SJSA1 (cell line): ENCODE data around the gene BBX. TPM values are rescaled to one million over a fixed set of nuclear protein-coding genes. Genes with fewer than 3 reads are reported as not detected.
A peak's percentile ranks its signal among the peaks of the same experiment; 100 is the strongest.

ENCODE experiments used
- DNase-seq, 2 experiments: peaks; one replicate each; pipeline ENCODE4 v3.0.0-alpha.2; 2015 to 2020; ENCODE audit warnings: low spot score in 2 of 2, low read depth in 1 of 2
- H3K27ac ChIP-seq: fragments of 250-450 bp; sonication (Bioruptor Pico); 2 replicates; pipeline ENCODE4 v1.5.1; 2020; ENCODE audit warnings: mild to moderate bottlenecking, moderate library complexity
- H3K27me3 ChIP-seq: fragments of 250-450 bp; sonication (Bioruptor Pico); replicated peaks from 2 replicates; pipeline ENCODE4 v1.5.1; 2020; ENCODE audit warnings: mild to moderate bottlenecking, moderate library complexity
- H3K36me3 ChIP-seq: fragments of 250-450 bp; sonication (Bioruptor Pico); 2 replicates; pipeline ENCODE4 v1.5.1; 2020; ENCODE audit warnings: mild to moderate bottlenecking
- H3K4me1 ChIP-seq: fragments of 250-450 bp; sonication (Bioruptor Pico); replicated peaks from 2 replicates; pipeline ENCODE4 v1.6.1; 2021; ENCODE audit warnings: mild to moderate bottlenecking
- H3K4me3 ChIP-seq: fragments of 250-450 bp; sonication (Bioruptor Pico); 2 replicates; pipeline ENCODE4 v1.5.1; 2020; ENCODE audit warnings: mild to moderate bottlenecking
- H3K9me3 ChIP-seq: fragments of 250-450 bp; sonication (Bioruptor Pico); replicated peaks from 2 replicates; pipeline ENCODE4 v1.5.1; 2020; ENCODE audit warnings: mild to moderate bottlenecking
- total RNA-seq: library from RNA; depleted of rRNA; stranded (reverse); fragments of >200 nt; shearing (Covaris generic); gene quantifications from 2 replicates; pipeline ENCODE4 v1.2.3, GENCODE V29; 2014

BBX gene
- total RNA-seq, 1 experiment from 2014 or later: 42.0 TPM

DNA sequence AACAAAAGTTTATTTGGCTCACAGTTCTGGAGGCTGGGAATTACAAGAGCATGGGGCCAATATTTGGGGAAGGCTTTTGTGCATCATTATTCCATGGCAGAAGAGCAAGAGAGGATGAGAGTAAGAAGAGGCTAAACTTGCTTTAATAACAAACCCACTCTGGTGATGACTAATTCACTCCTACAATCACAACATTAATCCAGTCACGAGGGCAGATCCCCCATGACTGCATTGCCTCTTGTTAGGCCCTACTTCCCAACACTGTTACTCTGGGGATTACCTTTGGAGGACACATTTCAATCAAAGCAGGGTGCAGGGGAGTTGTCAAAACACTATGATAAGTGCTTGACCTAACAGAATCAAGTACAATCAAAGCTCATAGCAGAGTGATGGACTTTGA lies 181.7 kb downstream of the BBX start:
- H3K9me3 ChIP-seq: no peaks in the 10 kb centered on the region
- H3K27ac ChIP-seq: no peak overlapping the region
- H3K4me1 ChIP-seq: no peaks in the 10 kb centered on the region
- H3K4me3 ChIP-seq: no peak overlapping the region
- no peaks in the 10 kb centered on the region for H3K36me3 ChIP-seq
- H3K27me3 ChIP-seq: no peaks in the 10 kb centered on the region
- DNase-seq: no peak

DNA sequence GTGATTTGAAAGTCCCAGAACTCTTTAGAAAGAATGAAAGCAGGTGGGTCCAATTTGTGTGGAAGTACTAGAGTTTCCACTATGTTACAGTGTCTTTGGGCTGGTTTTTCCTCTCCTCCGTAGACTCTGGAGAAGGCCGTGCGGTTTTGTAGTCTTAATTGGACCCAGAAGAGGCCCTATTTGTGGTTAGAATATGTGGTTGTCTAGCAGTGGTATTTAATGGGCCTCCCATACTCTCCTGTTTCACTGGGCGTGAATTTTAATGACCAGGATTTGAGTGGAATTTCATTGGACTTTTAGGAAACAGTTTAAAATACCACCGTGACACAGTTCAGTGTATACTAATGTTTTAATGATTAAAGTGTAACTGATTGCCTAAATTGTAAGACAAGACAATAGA lies 182.3 kb downstream of the BBX start:
- no peak overlapping the region for H3K4me3 ChIP-seq
- no peak for DNase-seq
- H3K9me3 ChIP-seq: no peaks in the 10 kb centered on the region
- no peaks in the 10 kb centered on the region for H3K27me3 ChIP-seq
- H3K36me3 ChIP-seq: no peaks in the 10 kb centered on the region
- H3K27ac ChIP-seq: no peak overlapping the region
- H3K4me1 ChIP-seq: no peaks in the 10 kb centered on the region

GRCh38 chr3:107710851-107711250 lies 188.1 kb downstream of the BBX start:
- no peaks in the 10 kb centered on the region for H3K4me1 ChIP-seq
- H3K27me3 ChIP-seq: no peaks in the 10 kb centered on the region
- no peak for DNase-seq
- H3K9me3 ChIP-seq: no peaks in the 10 kb centered on the region; the same call in 1 of the 2 replicates
- no peak overlapping the region for H3K27ac ChIP-seq
- H3K36me3 ChIP-seq: no peaks in the 10 kb centered on the region
- H3K4me3 ChIP-seq: no peak overlapping the region

DNA sequence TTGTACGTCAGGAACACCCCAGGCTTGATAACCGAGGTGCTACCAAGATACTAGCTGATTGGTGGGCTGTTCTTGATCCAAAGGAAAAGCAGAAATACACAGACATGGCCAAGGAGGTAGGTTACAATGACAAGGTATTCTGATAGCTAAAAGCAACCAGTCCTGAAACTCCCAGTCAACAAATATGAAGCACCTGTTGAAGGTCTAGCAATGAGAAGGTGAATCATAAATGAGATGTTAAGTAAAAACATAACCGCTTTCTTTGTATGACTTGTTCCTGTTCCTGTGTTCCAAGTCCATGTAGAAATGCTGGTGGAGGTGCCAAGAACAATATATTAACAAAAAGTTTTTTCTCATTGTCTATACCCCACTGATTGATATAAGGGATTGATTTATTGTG lies 194.0 kb downstream of the BBX start:
- H3K9me3 ChIP-seq: no peaks in the 10 kb centered on the region; the same call in 1 of the 2 replicates

DNA sequence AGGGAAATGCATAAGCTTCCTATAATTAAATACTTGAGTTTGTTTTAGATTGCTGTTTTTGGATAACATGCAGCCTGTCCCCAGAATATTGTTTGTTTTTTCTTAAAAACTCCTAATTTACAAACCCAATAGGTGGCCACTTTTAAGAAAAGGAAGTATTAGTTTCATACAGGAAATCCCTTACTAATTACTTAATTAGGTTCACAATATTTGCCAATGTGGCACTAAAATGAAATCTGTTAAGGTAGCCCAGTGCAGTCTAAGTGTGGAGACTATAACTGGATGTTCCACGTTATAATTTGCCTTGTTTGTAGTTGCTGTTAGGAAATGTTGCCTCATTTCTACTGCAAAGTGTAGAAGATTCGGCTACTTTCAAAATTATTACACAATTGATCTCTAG lies 195.8 kb downstream of the BBX start:
- H3K27ac ChIP-seq: no peak overlapping the region
- no peaks in the 10 kb centered on the region for H3K4me1 ChIP-seq
- H3K4me3 ChIP-seq: no peak overlapping the region
- no peaks in the 10 kb centered on the region for H3K36me3 ChIP-seq
- no peaks in the 10 kb centered on the region for H3K27me3 ChIP-seq
- DNase-seq: no peak
- no peaks in the 10 kb centered on the region for H3K9me3 ChIP-seq

More for the DNA sequence above, 194.0 kb downstream of the BBX start:
- no peak overlapping the region for H3K4me3 ChIP-seq
- H3K27ac ChIP-seq: no peak overlapping the region
- H3K27me3 ChIP-seq: no peaks in the 10 kb centered on the region
- no peak for DNase-seq
- no peaks in the 10 kb centered on the region for H3K4me1 ChIP-seq
- no peaks in the 10 kb centered on the region for H3K36me3 ChIP-seq

- no peaks in the 10 kb centered on the region for H3K4me1 ChIP-seq
- H3K9me3 ChIP-seq: no peaks in the 10 kb centered on the region
- peaks cover 10% of the 10 kb centered on the region for H3K36me3 ChIP-seq
- H3K4me3 ChIP-seq: no peak overlapping the region
- no peaks in the 10 kb centered on the region for H3K27me3 ChIP-seq
- no peak overlapping the region for H3K27ac ChIP-seq
- DNase-seq: no peak
Measured at GRCh38 chr3:107727102-107727501, 204.3 kb downstream of the BBX start.

- no peak for DNase-seq
- no peaks in the 10 kb centered on the region for H3K4me1 ChIP-seq
- no peaks in the 10 kb centered on the region for H3K9me3 ChIP-seq
- no peak overlapping the region for H3K27ac ChIP-seq
- H3K36me3 ChIP-seq: peaks cover 10% of the 10 kb centered on the region
- no peaks in the 10 kb centered on the region for H3K27me3 ChIP-seq
- no peak overlapping the region for H3K4me3 ChIP-seq
Measured at GRCh38 chr3:107729686-107730085, 206.9 kb downstream of the BBX start.

DNA sequence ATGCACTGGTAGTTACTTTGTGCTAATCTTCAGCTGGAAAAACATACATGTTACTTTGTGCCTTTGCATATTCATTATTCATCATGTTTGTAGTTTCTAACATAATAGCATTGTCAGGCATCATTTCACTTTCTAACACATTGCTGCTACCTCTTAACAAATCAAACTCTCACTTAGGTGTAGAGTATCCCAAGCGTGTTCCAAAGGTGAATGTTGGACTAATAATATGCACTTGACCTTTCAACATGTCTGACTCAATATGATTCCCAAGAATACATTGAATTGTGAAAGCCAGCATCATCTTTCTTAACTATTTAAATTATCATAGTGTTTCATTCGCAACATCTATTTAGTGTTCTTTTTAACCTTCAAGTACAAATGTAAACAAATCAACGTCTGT lies 211.6 kb downstream of the BBX start:
- no peak for DNase-seq
- no peaks in the 10 kb centered on the region for H3K4me1 ChIP-seq
- H3K36me3 ChIP-seq: peaks cover 2% of the 10 kb centered on the region
- H3K4me3 ChIP-seq: no peak overlapping the region
- no peak overlapping the region for H3K27ac ChIP-seq
- no peaks in the 10 kb centered on the region for H3K9me3 ChIP-seq
- no peaks in the 10 kb centered on the region for H3K27me3 ChIP-seq

DNA sequence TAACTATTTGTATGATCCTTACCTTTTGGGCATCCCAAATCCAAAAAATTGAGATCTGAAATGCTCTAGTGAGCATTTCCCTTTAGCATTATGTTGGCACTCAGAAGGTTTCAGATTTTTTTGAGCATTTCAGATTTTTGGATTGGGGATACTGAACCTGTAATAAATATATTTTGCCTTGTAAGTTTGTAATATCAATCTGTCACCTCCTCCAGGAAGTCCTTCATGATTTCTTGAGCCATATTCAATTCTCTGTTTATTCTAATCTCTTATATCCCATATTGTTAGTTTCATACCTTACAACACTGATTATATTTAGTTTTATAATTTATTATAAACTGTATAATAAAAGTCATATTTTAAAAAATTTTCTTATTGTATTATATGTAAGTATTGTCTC lies 215.2 kb downstream of the BBX start:
- Histone ChIP-seq H3K27ac (no peak overlapping the region), H3K4me1 (no peaks in the 10 kb centered on the region), H3K9me3 (no peaks in the 10 kb centered on the region), H3K27me3 (no peaks in the 10 kb centered on the region), H3K4me3 (no peak overlapping the region), H3K36me3 (no peaks in the 10 kb centered on the region)
- DNase-seq: no peak

DNA sequence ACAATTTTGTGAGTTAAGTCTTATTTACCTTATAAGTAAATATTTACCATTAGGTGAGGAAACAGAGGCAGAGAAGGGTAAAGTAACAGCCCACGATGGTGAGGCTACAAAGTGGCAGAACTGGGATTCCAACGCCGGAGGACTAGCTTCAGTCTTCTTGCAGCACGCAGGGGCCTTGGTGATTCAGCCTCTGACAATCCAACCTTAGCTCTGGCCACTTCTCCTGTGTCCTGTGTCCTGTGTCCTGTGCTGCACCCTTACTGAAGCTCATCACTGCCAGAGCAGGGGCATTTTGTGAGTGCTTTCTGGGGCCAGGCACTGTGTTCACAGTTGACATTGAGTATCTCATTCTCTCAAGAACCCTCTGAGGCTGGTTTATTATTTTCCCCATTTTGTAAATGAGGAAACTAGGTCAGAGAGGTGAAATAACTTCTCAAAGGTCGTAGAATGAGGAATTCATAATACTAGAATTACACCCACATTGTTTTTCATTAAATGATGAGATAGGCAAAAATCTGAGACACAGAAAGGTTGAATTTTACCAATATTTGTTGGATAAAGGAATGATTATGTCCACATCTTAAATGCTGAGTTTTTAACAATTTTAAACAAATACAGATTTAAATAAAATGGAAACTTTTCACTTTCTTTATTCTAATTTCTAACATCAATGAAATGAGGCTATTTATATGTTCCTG lies 215.9 kb downstream of the BBX start:
- Histone ChIP-seq H3K27ac (no peak overlapping the region), H3K9me3 (no peaks in the 10 kb centered on the region), H3K27me3 (no peaks in the 10 kb centered on the region), H3K4me3 (no peak overlapping the region), H3K4me1 (no peaks in the 10 kb centered on the region), H3K36me3 (no peaks in the 10 kb centered on the region)
- no peak for DNase-seq

DNA sequence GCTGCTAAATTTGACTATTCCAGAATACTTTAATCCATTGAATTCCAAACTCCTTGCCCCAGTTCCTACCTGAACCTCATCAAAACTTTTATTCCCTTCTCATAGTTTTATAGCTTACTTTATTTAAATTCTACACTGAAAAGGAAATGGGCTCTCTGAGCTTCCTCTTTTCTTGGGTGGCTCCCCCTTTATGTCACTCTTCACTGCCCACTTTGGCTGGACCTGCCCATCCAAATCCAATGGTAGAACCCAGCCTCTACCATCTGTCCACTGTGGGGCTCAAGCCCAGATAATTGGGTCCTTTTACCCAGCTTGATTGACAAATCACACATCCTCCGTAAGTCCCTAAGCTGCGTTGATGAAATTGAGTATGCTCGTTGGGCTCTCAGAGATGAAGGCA lies 216.5 kb downstream of the BBX start:
- H3K9me3 ChIP-seq: no peaks in the 10 kb centered on the region
- H3K4me3 ChIP-seq: no peak overlapping the region
- H3K36me3 ChIP-seq: no peaks in the 10 kb centered on the region
- H3K27ac ChIP-seq: no peak overlapping the region
- DNase-seq: no peak
- no peaks in the 10 kb centered on the region for H3K27me3 ChIP-seq
- no peaks in the 10 kb centered on the region for H3K4me1 ChIP-seq

- peak in 1 of 2 experiments; percentile 8 for DNase-seq
- no peak overlapping the region for H3K4me3 ChIP-seq
- H3K27ac ChIP-seq: no peak overlapping the region
- no peaks in the 10 kb centered on the region for H3K9me3 ChIP-seq
- H3K27me3 ChIP-seq: no peaks in the 10 kb centered on the region
- H3K36me3 ChIP-seq: no peaks in the 10 kb centered on the region
- H3K4me1 ChIP-seq: no peaks in the 10 kb centered on the region
Measured at GRCh38 chr3:107740992-107741896, 218.5 kb downstream of the BBX start.

GRCh38 chr3:107745354-107745753 lies 222.6 kb downstream of the BBX start:
- no peak overlapping the region for H3K4me3 ChIP-seq
- H3K4me1 ChIP-seq: no peaks in the 10 kb centered on the region
- H3K9me3 ChIP-seq: no peaks in the 10 kb centered on the region
- no peak overlapping the region for H3K27ac ChIP-seq
- DNase-seq: no peak
- H3K36me3 ChIP-seq: no peaks in the 10 kb centered on the region
- H3K27me3 ChIP-seq: no peaks in the 10 kb centered on the region

DNA sequence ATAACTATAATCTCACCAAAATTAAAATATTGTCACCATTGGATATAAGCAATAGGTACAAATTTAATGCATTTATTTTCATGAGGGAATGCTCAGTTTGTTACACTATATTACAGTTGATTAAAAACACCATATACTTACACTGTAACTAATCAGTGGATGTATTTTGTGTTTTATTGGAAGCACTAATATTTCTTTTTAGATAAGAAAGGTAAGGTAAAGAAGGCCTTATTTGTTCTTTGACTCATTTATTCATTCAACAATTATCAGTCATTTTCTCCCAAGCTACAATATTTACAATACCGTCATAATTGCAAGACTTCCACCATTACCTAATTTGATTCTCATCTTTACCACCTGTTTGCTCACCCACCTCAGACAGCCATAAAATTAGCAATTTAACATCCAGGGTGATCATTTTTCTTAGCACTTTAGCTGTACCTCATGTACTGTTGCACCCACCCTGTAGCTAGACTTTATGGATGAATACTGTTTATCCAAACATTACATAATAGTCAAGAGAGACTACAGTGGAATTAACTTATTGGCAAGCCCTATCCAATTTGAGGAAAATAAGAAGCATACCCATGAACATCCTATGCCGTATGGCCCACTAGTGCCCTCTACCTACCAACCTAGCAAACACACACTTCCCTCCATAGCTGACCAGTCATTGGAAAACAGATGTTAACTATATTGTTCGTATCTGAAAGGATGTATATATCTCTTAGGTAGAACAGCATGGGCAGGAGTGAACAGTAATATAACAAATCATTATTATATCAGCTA lies 229.6 kb downstream of the BBX start:
- H3K27me3 ChIP-seq: no peaks in the 10 kb centered on the region

More for the DNA sequence above, 229.6 kb downstream of the BBX start:
- Histone ChIP-seq H3K27ac (no peak overlapping the region), H3K9me3 (no peaks in the 10 kb centered on the region), H3K4me1 (no peaks in the 10 kb centered on the region), H3K4me3 (no peak overlapping the region), H3K36me3 (no peaks in the 10 kb centered on the region; the same call in 1 of the 2 replicates)
- no peak for DNase-seq
